Stimulated activated CD8-positive, alpha-beta memory T cell treated with anti-CD3 and anti-CD28 coated beads, Interleukin-2, amount 100 ng/mL, for 48 hours (primary cell): ENCODE measurements around the gene BLCAP.
A peak's percentile ranks its signal among the peaks of the same experiment; 100 is the strongest.
"Not testable (repeated sequence)": the region's sequence is repeated elsewhere in the genome, so short reads cannot be mapped to it uniquely, and the experiment has no call there.

Experiments used
- DNase-seq, 2 donors: peaks; one replicate each; pipeline ENCODE4 v3.0.0-alpha.2; 2020; ENCODE audit warnings: low read depth in 2 of 2

Gene BLCAP

DNA sequence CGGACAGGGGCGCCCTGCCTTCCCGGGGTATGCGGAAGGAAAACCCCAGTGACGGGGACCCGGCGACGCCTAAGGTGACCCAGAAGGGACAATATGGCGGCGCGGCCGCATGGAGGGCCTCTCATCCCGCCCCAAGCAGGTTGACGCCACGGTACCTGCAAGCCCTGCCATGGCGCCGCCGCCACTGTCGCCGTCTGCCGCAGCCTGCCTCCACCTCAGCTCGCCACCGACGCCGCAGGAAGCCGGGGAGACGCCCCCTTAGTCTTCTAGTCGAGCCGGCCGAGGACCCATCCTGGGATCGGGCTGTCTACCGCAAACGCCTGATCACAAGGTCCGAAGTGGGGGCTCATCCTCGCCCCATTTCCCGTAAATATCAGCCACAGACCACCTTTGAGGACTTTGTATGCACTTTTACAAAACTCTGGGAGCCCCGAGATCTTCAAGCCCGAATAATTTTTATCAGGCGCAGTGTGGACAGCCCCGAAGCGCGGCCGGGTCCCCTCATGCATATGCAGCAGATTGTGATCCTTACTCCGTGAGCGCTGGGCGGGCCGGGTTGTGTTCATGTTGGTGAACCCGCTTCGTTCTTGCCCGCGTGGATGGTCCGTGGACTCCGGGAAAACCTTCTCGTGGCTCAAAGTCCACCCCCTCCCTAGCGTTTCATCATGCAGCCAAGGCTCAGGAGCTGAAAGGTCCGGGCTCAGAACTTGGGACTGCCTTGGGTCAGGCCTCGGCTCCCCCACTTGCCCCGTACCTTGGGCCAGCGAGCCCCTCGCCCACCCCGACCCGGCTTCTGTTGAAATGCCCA is at the start of gene BLCAP:
Gene BLCAP (minus strand): TSS at position 239 of the 808 bp plus-strand sequence. CDS start 8,702 bp downstream, outside the sequence.
- DNase-seq, result peak; percentile 80 to 85

DNA sequence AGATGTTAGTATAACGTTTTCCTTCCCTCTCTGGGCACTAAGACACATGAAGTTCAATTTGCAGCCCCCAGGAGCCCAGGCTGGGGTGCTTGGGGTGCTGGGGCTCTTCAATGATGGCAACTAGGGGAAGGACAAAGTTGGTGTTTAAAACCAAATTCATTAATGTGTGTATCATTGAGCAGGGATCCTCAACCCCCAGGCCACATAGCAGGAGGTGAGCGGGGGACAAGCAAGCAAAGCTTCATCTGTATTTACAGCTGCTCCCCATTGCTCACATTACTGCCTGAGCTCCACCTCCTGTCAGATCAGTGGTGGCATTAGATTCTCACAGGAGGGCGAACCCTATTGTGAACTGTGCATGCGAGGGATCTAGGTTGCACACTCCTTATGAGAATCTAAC is 49.8 kb upstream of the BLCAP start:
- not testable (repeated sequence) for DNase-seq

GRCh38 chr20:37576911-37577310 is 49.2 kb upstream of the BLCAP start:
- no peak for DNase-seq

DNA sequence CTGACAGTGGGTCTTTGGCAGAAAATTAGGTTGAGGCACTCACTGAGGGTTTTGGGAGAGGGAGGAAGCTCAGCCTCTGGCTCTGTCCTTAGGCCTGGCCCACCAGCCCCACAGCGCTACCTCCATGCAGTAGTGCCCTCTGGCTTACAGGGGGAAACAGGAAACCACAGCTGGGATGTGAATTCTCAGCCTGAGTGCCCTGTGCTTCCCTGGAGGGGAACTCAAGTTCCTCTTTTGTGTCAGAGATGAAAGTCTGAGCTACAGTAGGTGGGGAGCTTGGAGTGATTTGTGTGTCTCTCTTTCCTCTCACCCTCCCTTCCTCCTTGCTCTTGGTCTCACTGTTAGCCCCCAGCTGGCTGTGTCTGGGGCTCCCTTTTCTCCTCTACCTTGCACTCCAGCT is 48.2 kb upstream of the BLCAP start:
- no peak for DNase-seq

DNA sequence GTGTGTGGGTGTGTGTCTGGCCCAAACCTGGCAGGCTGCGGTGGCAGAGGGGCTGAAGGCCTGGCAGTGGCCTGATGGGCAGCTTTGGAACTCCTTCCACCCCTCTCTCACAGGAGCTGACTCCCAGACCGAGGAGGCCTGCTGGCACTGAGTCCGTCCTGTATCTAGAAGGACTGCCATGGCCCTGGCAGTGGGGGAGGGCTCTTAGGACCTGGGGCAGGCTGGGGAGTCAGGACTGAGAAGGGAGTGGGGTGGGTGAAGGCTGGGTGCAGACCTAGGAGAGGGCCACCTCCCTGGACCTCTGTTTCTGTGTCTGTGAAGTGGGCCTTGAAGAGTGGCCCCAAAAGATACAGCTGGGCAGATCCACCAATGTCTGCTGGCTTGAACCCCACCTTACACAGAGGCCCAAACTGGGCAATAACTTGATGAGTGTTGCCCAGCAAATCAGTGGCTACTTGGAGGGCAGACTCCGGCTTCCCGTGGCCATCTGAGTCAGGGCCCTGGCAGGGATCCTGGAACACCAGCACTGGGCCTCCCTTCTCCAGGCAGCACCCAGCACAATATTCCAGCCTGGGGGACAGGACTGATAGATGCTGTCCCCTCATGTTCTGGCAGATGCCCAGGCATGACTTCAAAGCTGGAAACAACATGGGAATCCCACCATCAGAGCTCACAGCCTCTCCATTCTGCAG is 46.7 kb upstream of the BLCAP start:
- no peak for DNase-seq

- DNase-seq, result no peak
Measured at GRCh38 chr20:37573626-37574198, 46.0 kb upstream of the BLCAP start.

GRCh38 chr20:37571033-37571432 is 43.4 kb upstream of the BLCAP start:
- DNase-seq, result no peak

- no peak for DNase-seq
Measured at GRCh38 chr20:37570419-37570818, 42.7 kb upstream of the BLCAP start.

- no peak for DNase-seq
Measured at GRCh38 chr20:37567671-37568588, 40.3 kb upstream of the BLCAP start.

DNA sequence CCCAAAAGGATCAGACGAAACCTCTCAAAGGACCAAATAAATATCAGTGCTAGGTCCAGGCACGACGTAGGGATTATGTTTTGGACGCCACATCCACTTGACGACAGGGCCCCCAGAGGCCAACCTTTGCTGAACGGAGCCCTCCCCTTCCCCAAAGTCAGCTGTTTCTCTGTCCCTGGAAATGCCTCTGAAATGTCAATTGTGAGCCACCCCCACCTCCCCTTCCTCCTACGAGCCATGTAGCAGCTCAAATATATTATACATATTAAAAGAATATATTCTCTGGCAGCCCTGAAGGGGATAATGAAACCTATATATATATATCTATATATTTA is 39.6 kb upstream of the BLCAP start:
- no peak for DNase-seq

- DNase-seq, result no peak
Measured at GRCh38 chr20:37566590-37567330, 39.1 kb upstream of the BLCAP start.

DNA sequence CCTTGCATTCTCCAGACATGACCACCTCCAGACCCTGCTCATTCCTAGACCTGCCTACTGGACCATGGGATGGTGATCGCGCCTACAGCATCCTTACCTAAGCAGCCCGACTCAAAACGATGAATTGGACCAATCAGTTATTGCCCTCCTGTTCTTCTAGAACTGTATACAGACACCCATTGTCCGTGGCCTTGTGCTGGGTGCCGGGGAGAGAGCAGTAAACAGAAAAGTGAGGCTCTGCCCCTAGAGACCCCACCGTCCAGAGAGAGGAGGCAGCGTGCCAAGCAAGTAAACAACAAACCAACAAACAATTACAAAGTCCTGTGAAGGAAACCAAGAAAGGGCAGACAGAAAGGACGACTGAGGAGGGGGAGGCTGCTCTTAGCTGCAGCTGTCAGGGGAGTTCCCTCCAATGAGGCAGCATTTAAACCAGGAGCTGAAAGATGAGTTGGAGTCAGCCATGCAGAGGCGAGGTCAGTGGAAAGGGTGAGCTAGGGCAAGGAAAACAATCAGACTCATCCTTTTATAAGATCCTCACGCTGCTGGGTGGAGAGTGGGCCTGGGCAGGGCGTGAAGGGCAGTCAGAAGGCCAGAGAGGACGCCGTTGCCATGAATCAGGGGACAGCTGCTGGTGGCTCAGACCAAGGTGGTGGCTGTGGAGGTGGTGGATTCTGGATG is 37.6 kb upstream of the BLCAP start:
- DNase-seq, result no peak

DNA sequence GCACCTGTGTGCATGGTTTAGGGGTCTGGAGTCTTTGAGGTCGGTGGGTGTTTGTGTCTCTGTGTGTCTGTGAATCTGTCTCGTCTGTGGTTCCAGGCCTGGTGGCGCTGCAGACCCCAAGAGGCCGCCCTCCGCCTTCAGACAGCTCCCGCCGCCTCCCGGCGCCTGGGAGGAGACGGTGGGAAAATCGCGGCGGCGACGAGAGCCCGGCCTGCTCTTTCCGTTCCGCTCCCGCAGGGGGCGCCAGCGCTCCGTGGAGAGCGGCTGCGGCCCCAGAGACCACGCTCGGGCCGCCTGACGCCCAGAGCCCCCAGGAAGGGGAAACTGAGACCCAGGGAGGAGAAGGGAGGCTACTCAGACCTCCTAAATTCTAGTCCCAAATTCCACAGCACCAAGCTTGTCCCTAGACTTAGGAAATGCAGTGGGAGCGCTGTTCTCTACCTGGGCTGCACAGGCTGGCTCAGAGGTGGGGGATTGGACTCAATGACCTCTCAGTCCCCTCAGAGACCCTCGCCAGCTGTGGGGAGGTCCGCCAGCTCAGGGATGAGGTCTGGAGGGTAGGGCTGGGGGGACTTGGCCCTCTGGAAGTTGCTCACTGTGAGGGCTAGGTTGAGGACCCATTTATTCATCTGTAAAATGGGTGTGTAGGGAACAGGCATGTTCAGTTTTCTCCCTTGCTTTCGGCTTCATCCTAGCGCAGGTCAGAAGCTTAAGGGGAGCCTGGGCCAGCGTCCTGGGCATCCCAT is 36.9 kb upstream of the BLCAP start:
- DNase-seq, result peak; percentile 29 to 33

- no peak for DNase-seq
Measured at GRCh38 chr20:37564016-37564387, 36.3 kb upstream of the BLCAP start.

GRCh38 chr20:37562695-37563480 is 35.2 kb upstream of the BLCAP start:
- no peak for DNase-seq

DNA sequence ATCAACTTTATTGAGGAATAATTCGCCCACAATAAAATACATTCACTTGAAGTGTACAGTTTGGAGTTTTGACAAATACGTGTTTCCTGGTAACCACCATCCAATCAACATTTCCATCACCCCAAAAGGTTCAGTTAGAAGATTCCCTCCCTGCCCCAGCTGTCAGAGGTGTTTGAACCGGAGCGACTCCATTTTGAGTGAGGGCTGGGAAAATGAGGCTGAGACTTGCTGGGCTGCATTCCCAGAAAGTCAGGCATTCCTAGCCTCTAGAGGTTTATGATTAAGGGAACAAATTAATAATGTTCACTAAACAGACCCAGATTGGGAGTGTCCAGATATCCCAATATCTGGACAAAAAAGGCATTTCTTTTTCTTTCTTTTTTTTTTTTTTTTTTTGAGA is 33.0 kb upstream of the BLCAP start:
- no peak for DNase-seq

GRCh38 chr20:37559312-37560027 is 31.8 kb upstream of the BLCAP start:
- DNase-seq, result no peak

- DNase-seq, result no peak
Measured at GRCh38 chr20:37558779-37559178, 31.1 kb upstream of the BLCAP start.

- no peak for DNase-seq
Measured at GRCh38 chr20:37558306-37558705, 30.6 kb upstream of the BLCAP start.
